GM06990 (cell line): Measurements from ENCODE around the gene AVPR2.

Source experiments
- DNase-seq: peaks from one replicate; pipeline ENCODE4 v3.0.0-alpha.2; 2011; ENCODE audit not compliant: insufficient read length; ENCODE audit errors: extremely low read depth
- H3K27me3 ChIP-seq: replicated peaks from 2 replicates; pipeline ENCODE4 v1.6.0; 2011; ENCODE audit warnings: low read length; ENCODE audit not compliant: control insufficient read depth, insufficient read depth
- H3K36me3 ChIP-seq: 2 replicates; pipeline ENCODE4 v1.5.1; 2011; ENCODE audit warnings: low read length; ENCODE audit not compliant: control insufficient read depth, insufficient read depth
- H3K4me3 ChIP-seq: replicated peaks from 2 replicates; pipeline ENCODE4 v1.5.1; 2011; ENCODE audit warnings: low read depth, mild to moderate bottlenecking, control low read depth, low read length
- TF ChIP-seq, protein P1 (sequence below): IDR thresholded peaks from 2 replicates; pipeline ENCODE4 v1.5.1; 2011; ENCODE audit warnings: low read length, control low read depth, mild to moderate bottlenecking, inconsistent platforms; ENCODE audit not compliant: insufficient read depth, poor library complexity, severe bottlenecking

AVPR2 gene

DNA sequence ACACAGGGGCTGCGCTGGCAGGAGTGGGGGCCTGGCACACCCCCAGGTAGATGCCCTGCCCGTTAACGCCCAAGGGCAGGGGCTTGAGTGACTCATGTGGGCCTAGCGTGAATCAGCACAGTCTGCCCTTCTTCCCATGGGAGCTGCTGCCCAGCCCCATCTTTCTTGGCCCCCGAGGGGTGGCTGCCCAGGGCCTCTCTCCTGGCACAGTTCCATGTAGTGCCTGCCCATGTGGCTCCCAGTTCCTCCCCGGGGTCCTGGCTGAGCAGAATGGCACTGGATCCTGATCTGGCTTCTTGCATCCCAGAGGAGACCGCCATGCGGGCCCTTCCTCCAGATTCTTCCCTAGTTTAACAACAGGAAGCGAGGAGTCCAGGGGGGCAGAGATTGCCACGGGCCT, 2.1 kb upstream of the AVPR2 start:
- no peak overlapping the region for H3K4me3 ChIP-seq
- TF ChIP-seq, protein P1, sequence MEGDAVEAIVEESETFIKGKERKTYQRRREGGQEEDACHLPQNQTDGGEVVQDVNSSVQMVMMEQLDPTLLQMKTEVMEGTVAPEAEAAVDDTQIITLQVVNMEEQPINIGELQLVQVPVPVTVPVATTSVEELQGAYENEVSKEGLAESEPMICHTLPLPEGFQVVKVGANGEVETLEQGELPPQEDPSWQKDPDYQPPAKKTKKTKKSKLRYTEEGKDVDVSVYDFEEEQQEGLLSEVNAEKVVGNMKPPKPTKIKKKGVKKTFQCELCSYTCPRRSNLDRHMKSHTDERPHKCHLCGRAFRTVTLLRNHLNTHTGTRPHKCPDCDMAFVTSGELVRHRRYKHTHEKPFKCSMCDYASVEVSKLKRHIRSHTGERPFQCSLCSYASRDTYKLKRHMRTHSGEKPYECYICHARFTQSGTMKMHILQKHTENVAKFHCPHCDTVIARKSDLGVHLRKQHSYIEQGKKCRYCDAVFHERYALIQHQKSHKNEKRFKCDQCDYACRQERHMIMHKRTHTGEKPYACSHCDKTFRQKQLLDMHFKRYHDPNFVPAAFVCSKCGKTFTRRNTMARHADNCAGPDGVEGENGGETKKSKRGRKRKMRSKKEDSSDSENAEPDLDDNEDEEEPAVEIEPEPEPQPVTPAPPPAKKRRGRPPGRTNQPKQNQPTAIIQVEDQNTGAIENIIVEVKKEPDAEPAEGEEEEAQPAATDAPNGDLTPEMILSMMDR, result no peak
- no peak for DNase-seq
- peaks cover 2% of the 10 kb centered on the region for H3K36me3 ChIP-seq
- H3K27me3 ChIP-seq, result no peaks in the 10 kb centered on the region

DNA sequence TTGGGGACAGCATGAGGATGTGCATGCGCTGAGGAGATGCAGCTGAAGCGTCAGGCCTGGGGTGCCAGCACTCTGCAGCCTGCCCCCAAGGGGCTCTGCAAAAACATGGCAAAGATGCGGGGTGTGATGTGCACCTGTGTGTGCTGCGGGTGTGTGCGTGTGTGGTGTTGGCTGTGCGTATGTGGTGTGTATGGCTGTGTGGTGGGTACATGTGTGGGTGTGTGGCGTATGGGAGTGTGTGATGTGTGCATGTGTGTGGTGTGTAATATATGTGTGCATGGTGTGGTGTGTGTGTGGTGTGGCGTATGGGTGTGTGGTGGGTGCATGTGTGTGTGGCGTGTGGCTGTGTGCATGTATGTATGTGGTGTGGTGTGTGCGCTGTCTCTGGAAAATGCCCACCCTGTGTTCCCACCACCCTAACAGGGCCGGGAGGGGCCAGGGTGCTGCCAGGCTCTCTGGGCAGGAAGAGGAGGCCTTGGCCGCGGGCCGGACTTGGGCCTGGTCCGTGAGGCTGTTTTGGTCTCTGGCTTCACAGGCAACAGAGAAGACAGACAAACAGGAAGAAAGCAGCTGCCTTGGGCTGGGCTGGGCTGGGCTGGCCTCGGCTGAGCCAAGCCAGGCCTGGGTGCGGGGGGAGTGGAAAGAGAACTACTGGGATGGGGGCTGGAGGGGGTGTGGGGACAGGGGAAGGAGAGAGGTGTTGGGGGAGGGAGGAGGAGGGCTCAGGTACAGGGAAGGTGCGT, 1.1 kb upstream of the AVPR2 start:
- DNase-seq, result no peak
- TF ChIP-seq, protein P1, result no peak
- peaks cover 2% of the 10 kb centered on the region for H3K36me3 ChIP-seq
- H3K27me3 ChIP-seq, result no peaks in the 10 kb centered on the region
- H3K4me3 ChIP-seq, result no peak overlapping the region

DNA sequence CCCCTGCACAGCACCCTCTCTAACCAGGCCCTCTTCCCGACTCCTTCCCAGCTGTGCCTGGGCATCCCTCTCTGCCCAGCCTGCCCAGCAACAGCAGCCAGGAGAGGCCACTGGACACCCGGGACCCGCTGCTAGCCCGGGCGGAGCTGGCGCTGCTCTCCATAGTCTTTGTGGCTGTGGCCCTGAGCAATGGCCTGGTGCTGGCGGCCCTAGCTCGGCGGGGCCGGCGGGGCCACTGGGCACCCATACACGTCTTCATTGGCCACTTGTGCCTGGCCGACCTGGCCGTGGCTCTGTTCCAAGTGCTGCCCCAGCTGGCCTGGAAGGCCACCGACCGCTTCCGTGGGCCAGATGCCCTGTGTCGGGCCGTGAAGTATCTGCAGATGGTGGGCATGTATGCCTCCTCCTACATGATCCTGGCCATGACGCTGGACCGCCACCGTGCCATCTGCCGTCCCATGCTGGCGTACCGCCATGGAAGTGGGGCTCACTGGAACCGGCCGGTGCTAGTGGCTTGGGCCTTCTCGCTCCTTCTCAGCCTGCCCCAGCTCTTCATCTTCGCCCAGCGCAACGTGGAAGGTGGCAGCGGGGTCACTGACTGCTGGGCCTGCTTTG, 1.1 kb downstream of the AVPR2 start:
- TF ChIP-seq, protein P1, result no peak
- Histone ChIP-seq H3K36me3 (peaks cover 2% of the 10 kb centered on the region), H3K27me3 (no peaks in the 10 kb centered on the region), H3K4me3 (no peak overlapping the region)
- DNase-seq, result no peak

DNA sequence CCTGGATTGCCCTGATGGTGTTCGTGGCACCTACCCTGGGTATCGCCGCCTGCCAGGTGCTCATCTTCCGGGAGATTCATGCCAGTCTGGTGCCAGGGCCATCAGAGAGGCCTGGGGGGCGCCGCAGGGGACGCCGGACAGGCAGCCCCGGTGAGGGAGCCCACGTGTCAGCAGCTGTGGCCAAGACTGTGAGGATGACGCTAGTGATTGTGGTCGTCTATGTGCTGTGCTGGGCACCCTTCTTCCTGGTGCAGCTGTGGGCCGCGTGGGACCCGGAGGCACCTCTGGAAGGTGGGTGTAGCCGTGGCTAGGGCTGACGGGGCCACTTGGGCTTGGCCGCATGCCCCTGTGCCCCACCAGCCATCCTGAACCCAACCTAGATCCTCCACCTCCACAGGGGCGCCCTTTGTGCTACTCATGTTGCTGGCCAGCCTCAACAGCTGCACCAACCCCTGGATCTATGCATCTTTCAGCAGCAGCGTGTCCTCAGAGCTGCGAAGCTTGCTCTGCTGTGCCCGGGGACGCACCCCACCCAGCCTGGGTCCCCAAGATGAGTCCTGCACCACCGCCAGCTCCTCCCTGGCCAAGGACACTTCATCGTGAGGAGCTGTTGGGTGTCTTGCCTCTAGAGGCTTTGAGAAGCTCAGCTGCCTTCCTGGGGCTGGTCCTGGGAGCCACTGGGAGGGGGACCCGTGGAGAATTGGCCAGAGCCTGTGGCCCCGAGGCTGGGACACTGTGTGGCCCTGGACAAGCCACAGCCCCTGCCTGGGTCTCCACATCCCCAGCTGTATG, 1.8 kb downstream of the AVPR2 start:
- no peaks in the 10 kb centered on the region for H3K27me3 ChIP-seq
- peak; percentile 9 for DNase-seq
- TF ChIP-seq, protein P1, result no peak
- no peak overlapping the region for H3K4me3 ChIP-seq
- H3K36me3 ChIP-seq, result peaks cover 2% of the 10 kb centered on the region

DNA sequence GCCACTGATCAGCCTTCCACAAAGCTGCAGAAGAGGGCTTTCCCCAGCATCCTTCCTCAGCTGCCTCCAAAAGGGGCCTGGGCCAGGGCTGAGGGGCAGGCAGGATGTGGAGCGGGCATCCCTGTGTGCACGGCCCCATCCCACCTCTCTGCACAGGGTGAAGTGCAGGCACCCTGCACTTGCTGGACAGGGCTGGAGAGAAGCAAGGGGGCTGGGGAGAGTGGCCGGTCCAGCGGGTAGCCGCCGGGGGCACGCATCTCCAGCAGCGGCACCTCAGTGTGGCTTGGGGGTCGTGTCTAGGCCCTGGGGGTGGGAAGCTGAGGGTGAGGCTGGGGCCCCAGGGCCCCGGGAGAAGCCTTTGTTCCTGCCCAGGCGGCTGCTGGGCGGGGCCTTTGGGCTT, 3.0 kb downstream of the AVPR2 start:
- no peaks in the 10 kb centered on the region for H3K27me3 ChIP-seq
- no peak overlapping the region for H3K4me3 ChIP-seq
- DNase-seq, result no peak
- peaks cover 2% of the 10 kb centered on the region for H3K36me3 ChIP-seq
- TF ChIP-seq, protein P1, result no peak
